GM23338 (cell line): Measurements from ENCODE around the gene ACOD1. TPM values are rescaled to one million over a fixed set of nuclear protein-coding genes. Genes with fewer than 3 reads are reported as not detected.

Source experiments
- ATAC-seq: fragments of 200-7000 bp; cut with Tn5 transposase; 3 replicates; pipeline ENCODE4 v1.9.1; 2020
- DNase-seq: peaks from one replicate; pipeline ENCODE4 v3.0.0-alpha.2; 2015; ENCODE audit warnings: low spot score
- H2AFZ ChIP-seq: fragments of 200-600 bp; sonication (generic); 2 replicates; pipeline ENCODE4 v1.8.0; 2016; ENCODE audit warnings: antibody characterized with exemption, mild to moderate bottlenecking, moderate library complexity
- H3F3A ChIP-seq: fragments of 200-600 bp; sonication (generic); replicated peaks from 2 replicates; pipeline ENCODE4 v1.8.0; 2017; ENCODE audit warnings: antibody characterized with exemption, mixed run types, low read depth
- H3K27ac ChIP-seq: fragments of 200-600 bp; sonication (generic); 2 replicates; pipeline ENCODE4 v1.6.1; 2016; ENCODE audit warnings: low read depth
- H3K27me3 ChIP-seq: fragments of 200-600 bp; sonication (generic); 2 replicates; pipeline ENCODE4 v1.8.0; 2016; ENCODE audit warnings: mild to moderate bottlenecking, mixed run types, moderate library complexity; ENCODE audit not compliant: insufficient read depth
- H3K36me3 ChIP-seq: fragments of 200-600 bp; sonication (generic); 2 replicates; pipeline ENCODE4 v1.8.0; 2016; ENCODE audit warnings: mild to moderate bottlenecking; ENCODE audit not compliant: insufficient read depth
- H3K4me1 ChIP-seq: fragments of 200-600 bp; sonication (generic); 2 replicates; pipeline ENCODE4 v1.8.0; 2016; ENCODE audit warnings: mild to moderate bottlenecking, moderate library complexity; ENCODE audit not compliant: insufficient read depth
- H3K4me2 ChIP-seq: fragments of 200-600 bp; sonication (generic); 2 replicates; pipeline ENCODE4 v1.7.1; 2017; ENCODE audit warnings: mixed run types
- H3K4me3 ChIP-seq: fragments of 200-600 bp; sonication (generic); 2 replicates; pipeline ENCODE4 v1.6.1; 2016; ENCODE audit warnings: mixed run types
- H3K79me2 ChIP-seq: fragments of 200-600 bp; sonication (generic); replicated peaks from 2 replicates; pipeline ENCODE4 v1.8.0; 2017; ENCODE audit warnings: mild to moderate bottlenecking; ENCODE audit not compliant: insufficient read depth
- H3K9me2 ChIP-seq: fragments of 200-600 bp; sonication (generic); 2 replicates; pipeline ENCODE4 v1.8.0; 2017; ENCODE audit not compliant: insufficient read depth
- H4K20me1 ChIP-seq: fragments of 200-600 bp; sonication (generic); replicated peaks from 2 replicates; pipeline ENCODE4 v1.8.0; 2017; ENCODE audit warnings: mild to moderate bottlenecking; ENCODE audit not compliant: insufficient read depth
- H3K27ac Mint-ChIP-seq: 2 replicates; pipeline ENCODE4 v1.8.0; 2020; ENCODE audit warnings: inconsistent platforms, mild to moderate bottlenecking, moderate library complexity, mixed read lengths
- H3K27me3 Mint-ChIP-seq: 3 replicates; pipeline ENCODE4 v1.8.0; 2022; ENCODE audit warnings: low read depth, mild to moderate bottlenecking, moderate library complexity, mixed read lengths, inconsistent platforms; ENCODE audit not compliant: insufficient read depth, poor library complexity
- H3K36me3 Mint-ChIP-seq: 3 replicates; pipeline ENCODE4 v1.8.0; 2021; ENCODE audit warnings: low read depth, mild to moderate bottlenecking, inconsistent platforms, moderate library complexity, mixed read lengths
- H3K4me1 Mint-ChIP-seq: 3 replicates; pipeline ENCODE4 v1.8.0; 2020; ENCODE audit warnings: mild to moderate bottlenecking, inconsistent platforms, mixed read lengths
- H3K4me3 Mint-ChIP-seq: 3 replicates; pipeline ENCODE4 v1.8.0; 2021; ENCODE audit warnings: moderate library complexity, mild to moderate bottlenecking, inconsistent platforms, mixed read lengths
- H3K9me3 Mint-ChIP-seq: 3 replicates; pipeline ENCODE4 v1.8.0; 2020; ENCODE audit warnings: moderate library complexity, mild to moderate bottlenecking, inconsistent platforms, mixed read lengths
- CREB1 ChIP-seq: fragments of 250-450 bp; sonication (Bioruptor Pico); IDR thresholded peaks from 2 replicates; pipeline ENCODE4 v1.5.0; 2020; ENCODE audit warnings: low read depth, mild to moderate bottlenecking, moderate library complexity
- CTCF ChIP-seq, 2 experiments: fragments of 200-600 bp in 1 of 2; sonication (generic) in 1 of 2; conservative IDR thresholded peaks; 2 replicates each; pipeline versions ENCODE4 v1.5.1 to v1.6.1; 2016 to 2017; ENCODE audit warnings: antibody characterized with exemption in 2 of 2, low read depth in 2 of 2, mild to moderate bottlenecking in 2 of 2, moderate library complexity in 1 of 2
- ETS1 ChIP-seq: IDR thresholded peaks from 2 replicates; pipeline ENCODE4 v1.6.1; 2016; ENCODE audit warnings: antibody characterized with exemption
- EZH2 ChIP-seq: fragments of 200-600 bp; sonication (generic); IDR thresholded peaks from one replicate; pipeline ENCODE4 v1.8.0; 2017; ENCODE audit warnings: antibody characterized with exemption, mild to moderate bottlenecking, low read depth; ENCODE audit not compliant: unreplicated experiment
- EZH2phosphoT487 ChIP-seq: fragments of 200-600 bp; sonication (generic); IDR thresholded peaks from one replicate; pipeline ENCODE4 v1.8.1; 2018; ENCODE audit warnings: antibody characterized with exemption; ENCODE audit not compliant: unreplicated experiment
- ZNF114 ChIP-seq: fragments of 250-450 bp; sonication (Bioruptor Pico); IDR thresholded peaks from 2 replicates; pipeline ENCODE4 v1.5.0; 2020; ENCODE audit warnings: mild to moderate bottlenecking, moderate library complexity
- ZNF462 ChIP-seq: fragments of 250-450 bp; sonication (Bioruptor Pico); IDR thresholded peaks from 2 replicates; pipeline ENCODE4 v1.5.0; 2020; ENCODE audit warnings: mild to moderate bottlenecking, moderate library complexity
- polyA plus RNA-seq: library from polyadenylated mRNA; unstranded; fragments of >200 nt; fragmentation: Nextera tagmentation; extraction: Ambion mirVana; gene quantifications from 2 replicates; pipeline ENCODE4 v1.2.1, GENCODE V29; 2016
- total RNA-seq: library from RNA; depleted of rRNA; stranded (reverse); fragments of >200 nt; shearing (Covaris generic); gene quantifications from 2 replicates; pipeline ENCODE4 v1.2.3, GENCODE V29; 2014

ACOD1 gene
- total and polyA plus RNA-seq, 2 experiments from 2014 or later, result not detected

- no peak overlapping the region for H3K4me2 ChIP-seq
- H3K27ac ChIP-seq, result no peak overlapping the region
- no peaks in the 10 kb centered on the region for H3K27me3 ChIP-seq
- ATAC-seq (no peak), DNase-seq (no peak)
- peaks cover 19% of the 10 kb centered on the region for H3K27me3 Mint-ChIP-seq
- TF ChIP-seq CTCF (conservative IDR thresholded peaks at IDR 0.05; ENCODE audit: low read depth in 2 of 2) (no peak), ZNF114 (CRISPR knock-in tag) (no peak), CREB1 (CRISPR knock-in tag) (no peak), ZNF462 (no peak), EZH2phosphoT487 (no peak), EZH2 (no peak), ETS1 (no peak)
- H3F3A ChIP-seq, result no peaks in the 10 kb centered on the region
- no peak overlapping the region for H2AFZ ChIP-seq
- no peak overlapping the region for H3K27ac Mint-ChIP-seq
- H3K4me1 ChIP-seq, result peaks cover 8% of the 10 kb centered on the region; the same call in 1 of the 2 replicates
- no peak overlapping the region for H3K4me3 Mint-ChIP-seq
- no peaks in the 10 kb centered on the region for H3K9me2 ChIP-seq
- no peak overlapping the region for H3K4me3 ChIP-seq
- H3K4me1 Mint-ChIP-seq, result peaks cover 13% of the 10 kb centered on the region; the same call in 2 of the 3 replicates
- H3K79me2 ChIP-seq, result no peaks in the 10 kb centered on the region; the same call in 1 of the 2 replicates
- H4K20me1 ChIP-seq, result no peaks in the 10 kb centered on the region; the same call in 1 of the 2 replicates
- H3K9me3 Mint-ChIP-seq, result no peaks in the 10 kb centered on the region; the same call in 2 of the 3 replicates
- H3K36me3 ChIP-seq, result no peaks in the 10 kb centered on the region
- H3K36me3 Mint-ChIP-seq, result peaks cover 16% of the 10 kb centered on the region; the same call in 2 of the 3 replicates
Observed at GRCh38 chr13:76994281-76994680, 46.0 kb downstream of the ACOD1 start.
